HUES6 (cell line): ENCODE measurements around the gene NOG.

Experiments used
- H3K27ac ChIP-seq: 2 replicates; pipeline ENCODE4 v1.7.0; 2013; ENCODE audit warnings: low read depth, mild to moderate bottlenecking, low read length, inconsistent platforms
- H3K27me3 ChIP-seq: 2 replicates; pipeline ENCODE4 v1.6.1; 2013; ENCODE audit warnings: low read length; ENCODE audit not compliant: control insufficient read depth, insufficient read depth
- H3K36me3 ChIP-seq: 2 replicates; pipeline ENCODE4 v1.6.1; 2013; ENCODE audit warnings: low read length; ENCODE audit not compliant: control insufficient read depth, insufficient read depth
- H3K4me1 ChIP-seq: 2 replicates; pipeline ENCODE4 v1.6.1; 2013; ENCODE audit warnings: low read length; ENCODE audit not compliant: control insufficient read depth, insufficient read depth
- H3K4me3 ChIP-seq: 2 replicates; pipeline ENCODE4 v1.5.1; 2013; ENCODE audit warnings: low read depth, low read length
- H3K9ac ChIP-seq: one replicate; pipeline ENCODE4 v1.6.1; 2013; ENCODE audit warnings: mild to moderate bottlenecking, low read length
- H3K9me3 ChIP-seq: 2 replicates; pipeline ENCODE4 v1.6.1; 2013; ENCODE audit warnings: low read depth, low read length; ENCODE audit not compliant: control insufficient read depth, insufficient read depth

NOG gene

DNA sequence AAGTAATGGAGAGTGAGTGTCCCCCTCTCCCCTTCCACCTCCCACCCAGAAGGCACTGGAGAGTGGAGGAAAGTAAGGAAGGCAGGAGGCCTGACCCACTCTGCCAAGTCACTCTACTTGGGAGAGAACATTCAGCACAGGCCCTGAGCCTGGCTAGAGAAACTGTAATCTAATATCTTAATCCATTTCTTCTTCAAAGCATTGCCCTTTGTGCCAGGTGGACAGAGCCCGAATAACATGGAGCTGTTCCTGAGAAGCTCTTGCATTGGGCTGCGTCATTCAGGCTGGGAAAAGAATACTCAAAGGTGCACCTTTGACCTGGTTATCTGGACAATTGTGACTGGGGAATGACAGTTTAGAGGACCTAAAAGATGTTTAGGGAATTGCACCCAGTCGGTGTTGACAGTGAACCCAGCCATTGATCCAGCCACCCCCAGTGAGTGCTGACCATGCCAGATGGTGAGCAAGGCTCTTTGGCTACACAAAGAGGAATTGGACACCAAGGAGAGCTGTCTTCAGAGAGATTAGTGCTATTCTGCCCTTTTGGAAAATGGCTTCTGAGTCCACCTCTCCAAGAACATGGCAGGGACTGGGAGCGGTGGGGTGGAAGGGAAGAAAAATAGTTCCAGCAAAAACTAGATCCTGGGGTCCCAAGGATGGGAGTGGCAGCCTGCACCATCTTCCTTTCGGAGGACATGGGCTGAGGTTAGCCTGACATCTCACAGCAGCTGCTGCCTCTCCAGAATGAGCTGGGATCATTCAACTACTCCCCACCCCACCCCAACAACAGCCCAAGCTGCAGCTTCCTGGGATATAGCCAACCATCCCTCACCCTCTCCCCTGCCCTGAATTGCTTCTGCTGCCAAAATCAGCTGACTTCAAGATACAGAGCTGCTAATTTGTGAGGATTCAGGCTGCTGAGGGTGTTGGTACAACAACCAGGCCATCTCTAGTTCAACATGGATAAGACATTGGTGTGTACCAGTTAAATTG is 11.6 kb upstream of the NOG start:
- no peak overlapping the region for H3K9ac ChIP-seq
- H3K9me3 ChIP-seq: 0 out of 2 replicates have a peak, but pooled peaks cover 3% of the 10 kb centered on the region
- peaks cover 3% of the 10 kb centered on the region for H3K4me1 ChIP-seq
- no peaks in the 10 kb centered on the region for H3K27me3 ChIP-seq
- no peak overlapping the region for H3K27ac ChIP-seq
- no peaks in the 10 kb centered on the region for H3K36me3 ChIP-seq
- no peak overlapping the region for H3K4me3 ChIP-seq

DNA sequence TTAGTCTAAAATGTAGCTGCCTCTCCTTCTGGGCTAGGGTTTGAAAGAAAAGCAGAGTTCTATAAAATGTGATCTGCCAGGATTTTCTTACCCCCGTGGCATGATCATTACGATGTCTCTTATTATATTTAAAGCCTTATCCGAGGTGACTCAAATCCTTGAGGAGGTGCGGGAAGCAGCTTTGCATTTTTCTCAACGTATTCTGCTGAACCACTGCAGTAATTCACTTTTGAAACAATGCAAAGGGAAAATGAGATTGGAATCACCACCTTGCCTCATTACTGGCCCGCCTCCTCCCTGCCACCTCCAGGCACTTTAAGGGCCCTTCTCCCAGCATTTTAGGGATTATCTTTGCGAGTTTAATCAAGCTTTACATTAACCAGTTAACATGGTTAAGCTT is 9.7 kb upstream of the NOG start:
- Histone ChIP-seq H3K4me3 (no peak overlapping the region), H3K9ac (no peak overlapping the region), H3K27ac (no peak overlapping the region), H3K36me3 (no peaks in the 10 kb centered on the region), H3K9me3 (0 out of 2 replicates have a peak, but pooled peaks cover 3% of the 10 kb centered on the region), H3K4me1 (no peaks in the 10 kb centered on the region; the same call in 1 of the 2 replicates), H3K27me3 (peaks cover 7% of the 10 kb centered on the region; the same call in 1 of the 2 replicates)

DNA sequence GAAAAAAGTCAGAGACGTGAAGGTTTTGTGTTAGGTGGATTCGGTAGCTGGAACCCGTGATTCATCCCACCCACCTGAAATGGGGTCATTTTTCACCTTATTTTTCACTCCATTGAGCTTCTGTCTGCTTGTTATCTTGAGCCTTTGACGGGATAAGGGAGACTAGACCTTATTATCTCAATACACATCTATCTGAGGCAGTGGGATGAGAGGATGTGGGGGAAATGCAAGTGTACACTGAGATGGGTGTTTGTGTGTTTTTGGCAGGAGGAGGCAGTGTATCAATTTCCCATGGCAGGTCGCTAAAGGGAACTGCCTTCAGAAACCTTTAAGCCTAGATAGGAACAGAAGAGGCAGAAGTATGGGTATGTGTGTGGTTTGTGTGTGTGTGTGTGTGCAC is 6.2 kb upstream of the NOG start:
- Histone ChIP-seq H3K9me3 (no peaks in the 10 kb centered on the region), H3K4me1 (peaks cover 4% of the 10 kb centered on the region; the same call in 1 of the 2 replicates), H3K4me3 (no peak overlapping the region), H3K27ac (no peak overlapping the region), H3K9ac (no peak overlapping the region), H3K27me3 (peaks cover 41% of the 10 kb centered on the region), H3K36me3 (no peaks in the 10 kb centered on the region)

DNA sequence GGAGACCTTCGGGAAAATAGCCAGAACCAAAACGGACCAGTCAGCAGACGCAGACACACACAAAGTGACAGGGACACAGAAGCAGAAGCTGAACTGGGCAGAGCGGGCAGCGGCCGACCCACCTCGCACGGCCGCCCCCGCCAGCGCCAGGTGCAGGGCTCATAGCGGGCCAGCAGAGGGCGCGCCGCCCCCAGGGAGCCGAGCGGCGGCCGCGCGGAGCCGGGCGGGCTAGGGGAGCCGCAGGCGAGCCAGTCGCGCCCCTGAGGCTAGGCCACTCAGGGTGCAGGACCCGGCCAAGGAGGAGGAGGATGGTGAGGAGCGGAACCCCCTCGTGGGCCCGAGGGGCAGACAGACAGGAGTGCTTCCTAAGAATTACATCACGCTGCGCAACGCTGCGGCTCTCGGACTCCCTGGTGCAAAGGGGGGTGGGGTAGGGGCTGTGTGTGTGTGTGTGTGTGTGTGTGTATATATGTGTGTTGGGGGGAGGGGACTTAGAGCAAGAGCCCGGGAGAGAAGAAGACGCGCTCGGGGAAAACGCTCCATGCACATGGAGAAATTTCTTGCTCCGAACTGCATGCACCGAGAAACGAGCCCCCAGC is 913 bp upstream of the NOG start:
- H3K27ac ChIP-seq: no peak overlapping the region
- peak overlapping the region; percentile 80 for H3K4me3 ChIP-seq
- H3K36me3 ChIP-seq: no peaks in the 10 kb centered on the region
- H3K9ac ChIP-seq: peak overlapping the region; percentile 68
- H3K27me3 ChIP-seq: peaks cover 80% of the 10 kb centered on the region
- no peaks in the 10 kb centered on the region for H3K9me3 ChIP-seq
- H3K4me1 ChIP-seq: peaks cover 10% of the 10 kb centered on the region; the same call in 1 of the 2 replicates

DNA sequence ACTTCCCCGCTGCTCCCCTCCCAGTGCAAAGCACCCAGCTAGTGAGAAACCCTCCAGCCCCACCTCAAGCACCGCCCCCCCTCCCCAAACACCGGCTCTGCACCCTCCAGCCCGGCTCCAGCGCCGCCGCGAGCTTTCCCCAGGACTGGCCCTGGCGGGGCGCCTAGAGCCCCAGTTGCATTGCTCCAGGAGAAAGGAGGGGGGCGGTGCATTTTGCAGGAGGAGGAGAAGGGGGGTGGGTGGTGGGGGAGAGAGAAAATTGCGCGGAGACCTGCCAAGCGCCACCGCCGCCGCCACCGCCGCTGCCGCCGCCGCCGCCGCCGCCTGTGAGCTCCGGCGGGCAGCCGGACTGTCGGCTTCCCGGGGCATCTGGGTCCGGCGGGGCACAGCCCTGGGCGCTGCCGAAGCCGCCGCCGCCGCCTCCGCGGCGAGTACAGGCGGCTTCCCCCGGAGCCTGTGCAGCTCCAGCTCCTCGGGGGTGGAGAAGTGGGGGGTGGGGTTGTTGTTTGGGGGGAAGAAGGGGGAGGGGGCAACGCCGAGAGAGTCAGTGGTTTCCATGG is 333 bp upstream of the NOG start:
- peaks cover 83% of the 10 kb centered on the region for H3K27me3 ChIP-seq
- peak overlapping the region; percentile 50 for H3K9ac ChIP-seq
- no peak overlapping the region for H3K27ac ChIP-seq
- H3K36me3 ChIP-seq: no peaks in the 10 kb centered on the region
- peak overlapping the region; percentile 90 for H3K4me3 ChIP-seq
- peaks cover 15% of the 10 kb centered on the region for H3K4me1 ChIP-seq
- no peaks in the 10 kb centered on the region for H3K9me3 ChIP-seq

DNA sequence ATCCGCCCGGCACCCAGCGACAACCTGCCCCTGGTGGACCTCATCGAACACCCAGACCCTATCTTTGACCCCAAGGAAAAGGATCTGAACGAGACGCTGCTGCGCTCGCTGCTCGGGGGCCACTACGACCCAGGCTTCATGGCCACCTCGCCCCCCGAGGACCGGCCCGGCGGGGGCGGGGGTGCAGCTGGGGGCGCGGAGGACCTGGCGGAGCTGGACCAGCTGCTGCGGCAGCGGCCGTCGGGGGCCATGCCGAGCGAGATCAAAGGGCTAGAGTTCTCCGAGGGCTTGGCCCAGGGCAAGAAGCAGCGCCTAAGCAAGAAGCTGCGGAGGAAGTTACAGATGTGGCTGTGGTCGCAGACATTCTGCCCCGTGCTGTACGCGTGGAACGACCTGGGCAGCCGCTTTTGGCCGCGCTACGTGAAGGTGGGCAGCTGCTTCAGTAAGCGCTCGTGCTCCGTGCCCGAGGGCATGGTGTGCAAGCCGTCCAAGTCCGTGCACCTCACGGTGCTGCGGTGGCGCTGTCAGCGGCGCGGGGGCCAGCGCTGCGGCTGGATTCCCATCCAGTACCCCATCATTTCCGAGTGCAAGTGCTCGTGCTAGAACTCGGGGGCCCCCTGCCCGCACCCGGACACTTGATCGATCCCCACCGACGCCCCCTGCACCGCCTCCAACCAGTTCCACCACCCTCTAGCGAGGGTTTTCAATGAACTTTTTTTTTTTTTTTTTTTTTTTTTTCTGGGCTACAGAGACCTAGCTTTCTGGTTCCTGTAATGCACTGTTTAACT is 1.0 kb downstream of the NOG start:
- Histone ChIP-seq H3K4me1 (peaks cover 19% of the 10 kb centered on the region), H3K27ac (no peak overlapping the region), H3K9ac (peak overlapping the region; percentile 50), H3K36me3 (no peaks in the 10 kb centered on the region), H3K27me3 (peaks cover 85% of the 10 kb centered on the region), H3K9me3 (no peaks in the 10 kb centered on the region), H3K4me3 (peak overlapping the region; percentile 90)

DNA sequence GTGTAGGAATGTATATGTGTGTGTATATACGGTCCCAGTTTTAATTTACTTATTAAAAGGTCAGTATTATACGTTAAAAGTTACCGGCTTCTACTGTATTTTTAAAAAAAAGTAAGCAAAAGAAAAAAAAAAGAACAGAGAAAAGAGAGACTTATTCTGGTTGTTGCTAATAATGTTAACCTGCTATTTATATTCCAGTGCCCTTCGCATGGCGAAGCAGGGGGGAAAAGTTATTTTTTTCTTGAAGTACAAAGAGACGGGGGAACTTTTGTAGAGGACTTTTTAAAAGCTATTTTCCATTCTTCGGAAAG is 1.6 kb downstream of the NOG start:
- Histone ChIP-seq H3K9ac (no peak overlapping the region), H3K36me3 (no peaks in the 10 kb centered on the region), H3K9me3 (no peaks in the 10 kb centered on the region), H3K4me1 (peaks cover 19% of the 10 kb centered on the region), H3K4me3 (peak overlapping the region; percentile 90), H3K27ac (no peak overlapping the region), H3K27me3 (peaks cover 83% of the 10 kb centered on the region)

DNA sequence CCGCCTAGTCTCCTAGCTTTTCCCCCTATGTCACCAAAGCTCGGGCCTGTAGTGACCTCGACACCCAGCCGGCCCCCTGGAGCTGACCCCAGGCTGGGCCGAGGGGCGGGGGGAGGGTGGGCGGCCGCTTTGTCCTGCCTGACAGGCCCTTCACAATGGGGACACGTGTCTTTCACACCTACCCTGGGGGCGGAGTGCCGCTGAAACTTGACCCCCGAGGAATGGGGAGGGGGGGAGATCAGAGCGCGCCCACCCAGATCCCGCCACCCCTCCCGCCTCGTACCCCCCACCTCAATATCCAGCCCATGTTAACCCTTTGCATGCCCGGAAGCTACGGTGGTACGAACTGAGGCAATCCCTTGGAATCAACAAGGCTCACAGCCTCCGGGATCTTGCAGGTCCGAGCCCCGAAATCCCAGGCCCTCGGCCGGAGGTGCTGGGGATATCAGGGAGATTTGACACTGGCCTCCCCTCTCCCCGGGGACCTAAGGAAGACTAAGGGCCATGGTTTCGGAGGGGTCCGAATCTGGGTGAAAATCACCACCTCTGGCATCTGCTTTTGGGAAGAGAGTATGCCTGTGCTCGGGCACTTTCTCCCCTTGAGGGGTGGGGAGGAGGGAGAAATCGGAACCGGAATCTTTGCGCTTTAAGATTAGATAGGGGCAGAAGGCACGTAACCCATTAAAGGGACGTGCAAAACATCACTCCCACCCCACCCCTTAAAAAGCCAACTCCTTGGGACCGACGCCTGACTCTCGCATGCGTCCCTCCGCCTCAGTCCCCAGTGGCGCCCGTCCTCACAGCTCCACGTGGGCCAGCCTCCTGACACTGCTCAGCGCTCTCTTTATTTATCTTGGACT is 2.6 kb downstream of the NOG start:
- peak overlapping the region; percentile 90 for H3K4me3 ChIP-seq
- H3K4me1 ChIP-seq: peaks cover 19% of the 10 kb centered on the region
- no peak overlapping the region; the same call in 1 of the 2 replicates for H3K27ac ChIP-seq
- H3K9ac ChIP-seq: peak overlapping the region; percentile 72
- H3K9me3 ChIP-seq: no peaks in the 10 kb centered on the region
- peaks cover 78% of the 10 kb centered on the region for H3K27me3 ChIP-seq
- no peaks in the 10 kb centered on the region for H3K36me3 ChIP-seq

DNA sequence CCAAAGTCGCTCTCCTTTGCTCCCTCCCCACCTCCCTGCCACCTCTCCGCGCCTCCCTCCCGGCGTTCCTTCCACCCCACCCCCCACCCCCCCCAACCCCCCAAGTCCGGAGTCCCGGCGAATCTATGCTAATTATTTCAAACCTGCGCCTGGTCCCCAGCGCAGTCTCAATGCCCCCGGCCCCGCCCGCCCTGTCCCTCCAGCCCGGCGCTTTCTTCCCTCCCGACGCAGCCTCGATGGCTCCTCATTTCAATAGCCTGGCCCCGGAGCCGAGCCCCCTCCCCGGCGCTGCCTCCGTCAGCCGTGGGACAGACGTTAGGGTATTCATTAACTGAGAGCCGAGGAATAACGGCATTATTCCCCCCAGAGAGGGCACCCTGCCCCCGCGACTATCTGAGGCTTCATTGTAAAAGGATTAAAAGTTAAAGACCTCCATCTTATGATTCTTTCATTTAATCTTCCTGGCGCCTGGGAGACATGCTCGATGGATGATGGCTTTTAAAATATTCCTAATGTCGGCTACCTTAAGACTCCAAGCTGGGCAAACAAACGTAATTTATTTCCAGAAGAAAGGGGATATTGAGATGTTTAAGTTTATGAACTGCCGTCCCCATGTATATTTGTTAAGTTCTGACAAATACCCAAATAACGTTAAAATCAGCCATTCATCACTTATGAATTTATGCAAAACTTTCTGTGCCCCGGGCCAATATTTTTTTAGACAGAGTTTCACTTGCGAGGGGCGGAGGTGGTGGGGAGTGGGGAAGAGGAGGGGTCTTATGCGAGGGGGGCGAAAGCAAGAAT is 3.4 kb downstream of the NOG start:
- no peaks in the 10 kb centered on the region for H3K9me3 ChIP-seq
- H3K27me3 ChIP-seq: peaks cover 71% of the 10 kb centered on the region
- H3K36me3 ChIP-seq: no peaks in the 10 kb centered on the region
- peak overlapping the region; percentile 38 for H3K9ac ChIP-seq
- peak overlapping the region; percentile 90 for H3K4me3 ChIP-seq
- peaks cover 18% of the 10 kb centered on the region for H3K4me1 ChIP-seq
- no peak overlapping the region for H3K27ac ChIP-seq
